Tibial artery (tissue), 4 donors: ENCODE data around the gene OR6N2.

Experiments used
- DNase-seq, 2 donors: peaks; one replicate each; pipeline ENCODE4 v3.0.0-alpha.2; 2019
- H3K27ac ChIP-seq, 2 donors: fragments of 200-600 bp; sonication (generic) in 1 of 2; 1 replicate in 1 of 2; 2 replicates in 1 of 2; pipeline ENCODE4 v1.5.1; 2018 to 2019; ENCODE audit warnings: mild to moderate bottlenecking in 1 of 2
- H3K27me3 ChIP-seq, 2 donors: fragments of 200-600 bp; sonication (generic) in 1 of 2; one replicate each; pipeline versions ENCODE4 v1.5.1 to v1.6.0; 2016 to 2019
- H3K36me3 ChIP-seq, 3 donors: fragments of 200-600 bp; sonication (generic) in 2 of 3; one replicate each; pipeline ENCODE4 v1.5.1; 2016 to 2019; ENCODE audit warnings: mild to moderate bottlenecking in 2 of 3
- H3K4me1 ChIP-seq, 4 donors: fragments of 200-600 bp; sonication (generic) in 2 of 4; 1 replicate in 3 of 4; 2 replicates in 1 of 4; pipeline ENCODE4 v1.5.1; 2016 to 2019
- H3K4me3 ChIP-seq, 2 donors: fragments of 200-600 bp; sonication (generic) in 1 of 2; 1 replicate in 1 of 2; 2 replicates in 1 of 2; pipeline ENCODE4 v1.5.1; 2018 to 2019; ENCODE audit warnings: mild to moderate bottlenecking in 2 of 2
- H3K9me3 ChIP-seq, 3 donors: fragments of 200-600 bp; sonication (generic) in 1 of 3; one replicate each; pipeline ENCODE4 v1.5.1; 2016 to 2019
- intact Hi-C: fragments of 100-400 bp; cut with DNase I; formaldehyde crosslinking; loops from one replicate; pipeline ENCODE4 v1.15.0; 2023; ENCODE audit warnings: low total_unique reads
- TF ChIP-seq, protein P1 (sequence below), 2 experiments: fragments of 200-600 bp in 1 of 2; fragments of 450-650 bp in 1 of 2; IDR thresholded peaks; one replicate each; pipeline ENCODE4 v1.5.1; 2017 to 2019; ENCODE audit warnings: antibody characterized with exemption in 2 of 2, mild to moderate bottlenecking in 1 of 2, moderate library complexity in 1 of 2

The OR6N2 gene

DNA sequence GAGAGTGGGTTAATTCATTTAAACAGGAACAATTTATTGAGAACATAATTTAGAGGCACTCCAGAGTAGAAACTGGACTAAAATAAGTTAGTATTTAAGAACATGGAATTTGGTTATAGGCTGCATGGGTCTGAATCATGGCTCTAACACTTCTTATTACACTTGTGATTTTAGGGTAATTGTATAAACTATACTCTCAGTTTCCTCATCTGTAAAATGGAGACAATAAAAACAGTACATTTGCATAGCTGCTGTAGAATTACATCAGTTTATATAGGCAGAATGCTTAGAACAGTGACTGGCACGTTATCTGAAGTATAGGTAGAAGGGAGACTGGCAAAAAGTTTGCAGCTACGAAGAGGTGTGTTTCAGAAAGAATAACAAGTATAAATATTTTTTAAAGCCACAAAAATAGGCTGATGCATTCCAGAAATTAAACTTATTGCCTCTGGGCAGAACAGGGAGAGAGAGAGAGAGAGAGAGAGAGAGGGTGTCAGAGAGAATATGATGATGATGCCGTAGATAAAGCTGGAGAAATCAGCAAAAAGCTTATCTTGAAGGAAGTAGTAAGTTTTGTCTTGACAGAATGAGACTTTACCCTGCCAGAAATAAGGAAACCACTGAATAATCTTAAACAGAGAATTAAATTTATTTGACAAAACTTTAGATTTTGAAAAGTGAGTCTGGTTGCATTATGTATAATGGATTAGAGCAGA lies 52.3 kb downstream of the OR6N2 start:
- no peak for DNase-seq
- no peak overlapping the region for H3K4me3 ChIP-seq
- H3K36me3 ChIP-seq: no peaks in the 10 kb centered on the region
- intact Hi-C loops: no loop called here
- H3K27ac ChIP-seq: no peak overlapping the region
- TF ChIP-seq, protein P1, sequence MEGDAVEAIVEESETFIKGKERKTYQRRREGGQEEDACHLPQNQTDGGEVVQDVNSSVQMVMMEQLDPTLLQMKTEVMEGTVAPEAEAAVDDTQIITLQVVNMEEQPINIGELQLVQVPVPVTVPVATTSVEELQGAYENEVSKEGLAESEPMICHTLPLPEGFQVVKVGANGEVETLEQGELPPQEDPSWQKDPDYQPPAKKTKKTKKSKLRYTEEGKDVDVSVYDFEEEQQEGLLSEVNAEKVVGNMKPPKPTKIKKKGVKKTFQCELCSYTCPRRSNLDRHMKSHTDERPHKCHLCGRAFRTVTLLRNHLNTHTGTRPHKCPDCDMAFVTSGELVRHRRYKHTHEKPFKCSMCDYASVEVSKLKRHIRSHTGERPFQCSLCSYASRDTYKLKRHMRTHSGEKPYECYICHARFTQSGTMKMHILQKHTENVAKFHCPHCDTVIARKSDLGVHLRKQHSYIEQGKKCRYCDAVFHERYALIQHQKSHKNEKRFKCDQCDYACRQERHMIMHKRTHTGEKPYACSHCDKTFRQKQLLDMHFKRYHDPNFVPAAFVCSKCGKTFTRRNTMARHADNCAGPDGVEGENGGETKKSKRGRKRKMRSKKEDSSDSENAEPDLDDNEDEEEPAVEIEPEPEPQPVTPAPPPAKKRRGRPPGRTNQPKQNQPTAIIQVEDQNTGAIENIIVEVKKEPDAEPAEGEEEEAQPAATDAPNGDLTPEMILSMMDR (IDR thresholded peaks at IDR 0.05): no peak
- H3K4me1 ChIP-seq: peaks cover 0 to 11% (median 0%) of the 10 kb centered on the region in 4 donors
- H3K9me3 ChIP-seq: no peaks in the 10 kb centered on the region
- H3K27me3 ChIP-seq: no peaks in the 10 kb centered on the region

DNA sequence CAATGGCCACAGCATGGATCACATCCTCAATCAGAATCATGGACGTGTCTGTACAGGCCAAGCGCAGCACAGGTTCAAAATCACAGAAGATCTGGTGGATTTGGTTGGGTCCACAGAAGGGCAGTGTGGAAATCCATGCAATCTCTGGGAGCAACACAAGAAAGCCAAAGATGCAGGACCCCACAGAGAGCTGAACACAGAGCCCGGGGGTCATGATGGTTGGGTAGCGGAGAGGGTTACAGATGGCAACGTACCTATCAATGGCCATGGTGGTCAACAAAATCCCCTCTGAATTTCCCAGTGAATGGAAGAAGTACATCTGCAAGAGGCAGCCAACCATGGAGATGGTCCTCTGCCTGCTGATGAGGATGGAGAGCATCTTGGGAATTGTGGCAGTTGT lies 56.6 kb downstream of the OR6N2 start:
- Histone ChIP-seq H3K9me3 (no peaks in the 10 kb centered on the region), H3K4me3 (no peak overlapping the region), H3K36me3 (no peaks in the 10 kb centered on the region), H3K27me3 (no peaks in the 10 kb centered on the region), H3K27ac (no peak overlapping the region), H3K4me1 (no peaks in the 10 kb centered on the region)
- TF ChIP-seq, protein P1 (IDR thresholded peaks at IDR 0.05): no peak
- intact Hi-C loops: no loop called here
- DNase-seq: no peak
